ENCODE data around the gene AP1S3.

GRCh38 chr2:223815884-223816570 lies 21.4 kb downstream of the AP1S3 start:
- no peak for TF ChIP-seq EZH2 (optimal IDR thresholded peaks at IDR 0.05; ENCODE audit: low read depth, low read length)
- no peak for TF ChIP-seq CTCF (IDR thresholded peaks at IDR 0.05; ENCODE audit: low read length)
- no peak for TF ChIP-seq EZH2phosphoT487 (IDR thresholded peaks at IDR 0.05; ENCODE audit: low read length)

Data from MM.1S (cell line).